H1 (cell line): ENCODE data around the gene RPSA. TPM values are rescaled to one million over a fixed set of nuclear protein-coding genes. Genes with fewer than 3 reads are reported as not detected.

Source experiments
- CEBPB ChIP-seq: IDR thresholded peaks from 2 replicates; pipeline ENCODE4 v1.6.1; 2012; ENCODE audit warnings: low read depth, low read length
- CHD7 ChIP-seq: fragments of 300-600 bp; sonication (generic); IDR thresholded peaks from 2 replicates; pipeline ENCODE4 v1.7.1; 2012; ENCODE audit warnings: low read length, moderate library complexity, mild to moderate bottlenecking, inconsistent platforms; ENCODE audit not compliant: insufficient replicate concordance
- CTCF ChIP-seq, 3 experiments: IDR thresholded peaks; 1 replicate in 2 of 3; 2 replicates in 1 of 3; pipeline versions ENCODE4 v1.5.1 to v1.6.1; 2011; ENCODE audit warnings: low read length in 3 of 3, mild to moderate bottlenecking in 3 of 3, inconsistent platforms in 2 of 3, low read depth in 1 of 3, moderate library complexity in 1 of 3; ENCODE audit not compliant: insufficient read depth in 1 of 3; ENCODE audit errors: control extremely low read depth in 1 of 3
- EGR1 ChIP-seq: IDR thresholded peaks from 2 replicates; pipeline ENCODE4 v1.6.1; 2011; ENCODE audit warnings: low read depth, low read length, borderline replicate concordance
- KDM1A ChIP-seq: fragments of 200-600, 300-600 bp; sonication (generic); IDR thresholded peaks from 2 replicates; pipeline ENCODE4 v1.7.1; 2016; ENCODE audit warnings: mild to moderate bottlenecking, low read length, borderline replicate concordance
- POLR2AphosphoS5 ChIP-seq: IDR thresholded peaks from 2 replicates; pipeline ENCODE4 v1.6.1; 2011; ENCODE audit warnings: low read depth, low read length
- SP4 ChIP-seq: IDR thresholded peaks from 2 replicates; pipeline ENCODE4 v1.6.1; 2012; ENCODE audit warnings: low read length, inconsistent platforms
- polyA plus RNA-seq, 7 experiments: library from polyadenylated mRNA; depleted of rRNA in 3 of 7; stranded (reverse) in 5 of 7; unstranded in 2 of 7; fragments of >200 nt in 5 of 7; fragments of 200-250 nt in 2 of 7; gene quantifications; 1 replicate in 5 of 7; 2 replicates in 1 of 7; 4 replicates in 1 of 7; pipeline versions ENCODE4 v1.2.1 to v1.2.3, GENCODE V29; 2011 to 2013; ENCODE audit warnings: missing spikeins in 2 of 7, mixed read lengths in 2 of 7
- total RNA-seq: library from RNA; stranded (reverse); fragmentation: NEBNext Ultra II Directional; extraction: Animal tissue kit (Norgen Biotek cat#: 25700); gene quantifications from 2 replicates; pipeline ENCODE4 v1.2.1, GENCODE V29; 2021

The RPSA gene
- total and polyA plus RNA-seq, 2 of the 8 experiments (the other 6 are each of a cell fraction or from before 2014, with no cell fraction given), result 2,661 to 7,468 TPM

DNA sequence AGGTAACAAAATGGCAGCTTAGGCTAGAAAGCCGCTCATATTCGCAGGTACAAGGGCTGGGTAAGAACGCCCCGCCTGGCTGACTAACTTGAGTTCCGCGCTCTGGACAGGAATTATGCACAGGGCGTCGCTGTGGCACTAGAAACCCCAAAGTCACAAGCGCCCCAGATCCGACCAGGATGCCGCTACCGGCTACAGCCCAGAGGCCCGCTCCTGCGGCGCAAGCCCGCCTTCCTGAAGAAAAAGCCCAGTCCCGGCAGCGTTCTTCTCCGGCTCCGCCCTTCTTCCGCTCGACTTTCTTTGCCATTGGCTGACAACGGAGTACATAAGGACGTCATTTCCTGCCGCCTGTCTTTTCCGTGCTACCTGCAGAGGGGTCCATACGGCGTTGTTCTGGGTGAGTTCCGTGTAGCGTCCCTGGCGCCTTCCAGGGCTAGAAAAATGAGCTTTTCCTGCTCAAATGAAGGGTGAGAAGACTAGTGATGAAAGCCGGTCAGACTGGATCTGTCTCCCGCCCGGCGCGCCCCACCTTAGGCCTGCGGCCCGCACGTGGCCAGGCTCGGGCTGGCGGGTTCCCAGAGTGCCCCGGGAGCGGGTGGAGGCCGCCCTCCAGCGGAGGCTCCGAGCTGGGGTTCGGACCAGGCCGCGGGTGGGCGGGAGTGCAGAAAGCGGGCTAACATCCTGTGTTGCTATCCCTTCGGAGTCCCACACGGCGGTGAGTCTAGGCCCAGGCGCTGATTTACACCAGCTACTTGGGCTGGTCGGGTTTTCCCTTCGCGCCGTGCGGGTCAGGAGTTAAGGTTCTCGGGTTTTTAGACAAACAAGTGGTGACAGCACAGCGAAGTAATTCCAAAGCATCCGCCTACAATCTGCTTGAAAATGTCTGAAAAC, at the start of gene RPSA (continued):
- TF ChIP-seq CHD7 (no peak), SP4 (no peak), KDM1A (no peak), CTCF (IDR thresholded peaks at IDR 0.05; ENCODE audit: control extremely low read depth in 1 of 3, insufficient read depth in 1 of 3, low read depth in 1 of 3, low read length in 3 of 3) (peak in 2 of 3 experiments; percentile 21 to 52; a peak in 3 of 4 replicates), CEBPB (no peak), EGR1 (no peak; the same call in 1 of the 2 replicates), POLR2AphosphoS5 (peak; percentile 99)
